GM21447 (cell line): ENCODE data around the gene FTO.
"Not testable (repeated sequence)": the region's sequence is repeated elsewhere in the genome, so short reads cannot be mapped to it uniquely, and the experiment has no call there.

Experiments
- ATAC-seq: cut with Tn5 transposase; IDR thresholded peaks from one replicate; pipeline ENCODE4 v1.9.1; 2021; ENCODE audit not compliant: unreplicated experiment

FTO gene

DNA sequence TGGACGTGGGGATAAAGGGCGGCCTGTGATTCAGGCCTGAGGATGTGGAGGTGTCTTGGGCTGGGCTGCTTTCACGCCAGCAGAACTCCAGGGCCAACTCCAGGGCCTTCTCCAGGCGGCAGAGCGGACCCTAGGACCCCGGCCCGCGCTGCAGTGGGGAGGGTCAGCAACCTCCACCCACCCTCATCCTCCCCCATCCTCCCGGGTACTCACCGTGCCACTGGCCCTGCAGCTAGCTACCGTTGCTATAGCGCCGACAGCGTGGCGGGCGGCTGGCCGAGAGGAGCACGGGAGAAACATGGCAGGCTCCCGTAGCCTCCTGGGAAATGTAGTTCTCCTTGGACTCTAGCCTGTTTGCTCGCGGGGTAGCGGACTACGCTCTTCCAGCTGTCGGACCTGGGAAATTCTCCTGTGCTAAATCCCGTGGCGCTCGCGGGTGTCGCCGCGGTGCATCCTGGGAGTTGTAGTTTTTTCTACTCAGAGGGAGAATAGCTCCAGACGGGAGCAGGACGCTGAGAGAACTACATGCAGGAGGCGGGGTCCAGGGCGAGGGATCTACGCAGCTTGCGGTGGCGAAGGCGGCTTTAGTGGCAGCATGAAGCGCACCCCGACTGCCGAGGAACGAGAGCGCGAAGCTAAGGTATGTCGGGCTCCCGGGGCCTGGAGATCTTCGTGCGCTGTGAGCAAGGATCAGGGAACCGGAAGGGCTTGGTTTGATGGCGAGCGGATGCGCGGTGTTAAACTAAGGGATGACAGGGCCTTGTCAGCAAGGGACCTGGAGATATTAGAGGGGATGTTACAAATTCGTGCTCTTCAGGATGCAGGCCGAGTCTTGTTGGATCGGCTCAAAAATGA is at the start of gene FTO, which contains the start of gene RPGRIP1L:
FTO (plus strand) TSS at position 567 of the 855 bp plus-strand sequence.
RPGRIP1L (minus strand) TSS at position 270 of the 855 bp plus-strand sequence. CDS start 3,136 bp downstream, outside the sequence.
- peak; percentile 99 for ATAC-seq

DNA sequence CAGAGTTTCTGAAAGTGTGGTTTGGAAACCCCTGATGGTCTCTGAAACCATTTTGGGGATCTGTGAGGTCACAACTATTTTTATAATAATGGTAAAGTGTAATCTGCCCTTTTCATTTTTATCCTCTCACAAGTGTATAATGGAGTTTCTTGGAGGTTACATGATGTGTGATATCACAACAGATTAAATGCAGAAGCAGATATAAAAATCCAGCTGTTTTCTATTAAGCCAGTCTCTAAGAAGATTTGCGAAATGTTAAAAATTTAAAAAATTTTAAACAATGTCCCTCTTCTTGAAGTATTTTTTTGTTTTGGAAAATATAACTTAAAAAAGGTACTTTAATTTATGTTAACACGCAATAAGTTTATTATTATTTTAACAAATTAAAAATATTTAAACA is 49.0 kb upstream of the FTO start:
- ATAC-seq, result no peak

- no peak for ATAC-seq
Measured at GRCh38 chr16:53662072-53662471, 41.9 kb upstream of the FTO start.

DNA sequence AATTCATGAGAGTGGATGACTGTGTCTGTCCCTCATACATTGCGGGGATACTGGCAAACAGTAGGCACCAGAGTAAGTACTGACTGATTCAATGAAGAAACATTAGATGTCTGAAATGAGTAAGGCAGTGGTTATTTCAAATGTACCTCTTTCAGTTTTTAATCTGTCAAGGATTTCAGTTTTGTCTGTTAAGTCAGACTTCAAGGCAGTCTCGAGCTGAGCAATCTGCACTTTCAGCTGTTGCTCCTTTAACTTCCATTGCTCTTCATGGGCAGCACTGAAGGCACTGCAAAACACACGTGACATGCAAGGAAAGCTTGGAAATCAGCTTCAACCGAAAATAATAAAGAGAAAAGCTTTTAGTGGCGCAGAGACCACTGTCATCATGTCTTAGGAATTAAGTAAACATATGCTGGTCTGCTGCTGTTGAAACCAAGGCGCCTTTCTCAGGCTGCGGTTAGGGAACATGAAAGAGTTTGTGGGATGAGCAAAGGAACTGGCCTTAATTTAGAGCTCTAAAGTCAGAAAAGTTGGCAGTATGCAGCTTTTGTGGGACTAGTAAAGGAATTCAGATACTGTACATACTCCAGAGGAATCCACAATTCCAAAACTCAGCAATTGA is 39.1 kb upstream of the FTO start:
- ATAC-seq, result no peak

DNA sequence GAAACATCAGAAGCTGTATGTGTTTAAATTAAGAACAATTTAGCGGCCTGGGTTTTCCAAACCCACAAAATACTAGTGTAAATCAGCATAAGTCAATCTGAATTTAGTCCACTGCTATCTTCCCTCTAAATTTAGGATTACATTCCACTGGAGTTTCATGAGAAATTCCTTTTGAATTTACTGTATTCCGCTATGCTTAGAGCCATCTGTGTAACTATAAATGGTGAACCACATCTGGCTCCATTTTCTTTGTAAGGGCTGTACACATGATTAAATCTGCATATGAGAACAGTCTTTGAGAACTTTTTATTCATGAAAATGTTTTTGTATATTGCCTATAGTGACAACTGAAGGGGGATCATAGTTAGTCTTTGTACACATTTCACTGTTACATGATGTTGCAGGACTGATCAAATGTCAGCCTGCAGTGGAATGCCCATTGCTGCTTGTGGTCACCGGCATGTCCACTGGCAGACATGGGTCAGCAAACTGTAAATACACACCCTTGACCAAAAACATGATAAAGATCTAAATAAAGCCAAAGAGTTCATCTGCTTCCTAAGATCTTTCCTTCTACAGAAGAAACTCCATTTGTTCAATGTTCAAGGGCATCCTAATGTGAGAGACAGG is 37.1 kb upstream of the FTO start:
- ATAC-seq, result no peak

- no peak for ATAC-seq
Measured at GRCh38 chr16:53668869-53669268, 35.1 kb upstream of the FTO start.

DNA sequence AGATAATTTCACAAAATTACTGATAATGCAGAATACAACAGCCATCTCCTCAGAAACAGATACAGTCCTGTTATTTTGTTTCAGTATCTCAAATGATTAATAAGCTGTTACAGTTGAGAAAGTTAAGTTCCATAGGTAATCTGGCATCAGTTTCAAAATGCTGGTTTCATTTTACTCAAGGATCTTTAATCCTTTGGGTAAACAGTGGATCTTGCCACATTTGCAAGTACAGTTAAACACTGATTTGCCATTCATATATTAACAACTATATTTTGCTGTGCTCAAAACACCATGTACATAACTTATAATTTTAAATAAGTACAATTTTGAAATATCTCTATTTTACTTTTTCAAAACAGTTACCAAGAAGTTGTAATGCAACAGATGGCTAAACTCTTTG is 31.5 kb upstream of the FTO start:
- no peak for ATAC-seq

DNA sequence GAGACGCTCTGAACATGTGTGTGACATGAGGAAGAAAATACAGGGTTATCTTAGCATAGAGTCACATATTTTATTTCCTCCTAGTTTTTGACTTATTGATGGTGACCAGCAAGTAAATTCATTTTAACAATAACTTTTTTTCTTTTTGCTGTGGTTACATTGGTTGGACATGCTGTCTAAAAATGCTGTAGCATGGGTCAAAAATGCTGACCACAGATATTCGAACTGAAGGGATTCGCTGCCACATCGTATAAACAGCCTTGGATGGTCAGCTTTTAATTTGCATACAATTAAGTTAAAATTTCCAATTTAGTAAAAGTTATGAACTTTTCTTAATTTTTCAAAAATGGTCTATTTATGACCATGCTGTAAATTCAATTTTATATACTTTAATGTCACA is 30.8 kb upstream of the FTO start:
- ATAC-seq, result no peak

- ATAC-seq, result no peak
Measured at GRCh38 chr16:53678155-53678554, 25.8 kb upstream of the FTO start.

DNA sequence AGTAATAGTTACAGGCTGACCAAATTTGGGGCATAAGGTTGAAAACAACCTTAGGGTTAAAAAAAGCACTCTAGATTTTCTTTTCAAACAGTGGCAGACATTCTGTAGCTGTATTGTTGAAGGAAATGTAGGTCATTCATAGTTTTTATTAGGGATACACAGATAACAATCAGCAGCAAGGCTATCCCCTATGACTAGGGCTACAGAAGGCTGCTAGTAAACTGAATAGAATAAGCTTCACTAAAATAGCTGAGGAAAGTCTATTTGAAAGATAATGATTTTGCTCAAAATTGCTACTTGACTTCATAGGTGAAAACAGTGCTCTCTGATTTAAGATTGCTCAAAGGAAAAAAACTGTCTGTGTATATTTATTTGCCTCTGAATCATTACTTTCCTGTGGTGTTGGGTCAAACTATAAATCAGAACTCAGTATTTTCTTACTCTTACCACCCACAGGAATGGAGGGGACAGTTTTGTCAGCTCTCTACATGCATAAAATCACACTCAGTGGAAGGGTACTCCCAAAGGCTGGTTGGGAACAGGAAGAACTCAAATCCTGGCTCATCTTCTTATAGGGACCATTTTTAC is 25.1 kb upstream of the FTO start:
- ATAC-seq, result no peak

GRCh38 chr16:53680756-53681155 is 23.2 kb upstream of the FTO start:
- ATAC-seq, result no peak

DNA sequence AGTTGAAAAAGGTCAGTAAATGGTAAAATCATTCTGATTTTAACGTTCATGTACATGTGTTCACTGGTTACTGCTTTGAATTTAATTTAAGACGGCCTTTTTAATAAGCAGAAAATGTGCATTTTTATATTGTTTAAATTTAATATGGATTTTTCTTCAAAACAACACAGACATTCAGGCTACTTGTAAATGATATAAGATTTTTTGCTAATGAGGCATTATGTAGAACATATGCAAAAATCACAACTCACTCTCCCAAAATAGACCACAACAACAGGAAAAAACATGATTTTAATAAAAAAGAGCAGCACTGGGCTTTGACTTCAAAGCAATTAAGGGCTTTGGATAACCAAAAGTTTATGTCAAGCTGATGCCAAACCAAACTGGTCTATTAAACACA is 22.6 kb upstream of the FTO start:
- ATAC-seq, result no peak

DNA sequence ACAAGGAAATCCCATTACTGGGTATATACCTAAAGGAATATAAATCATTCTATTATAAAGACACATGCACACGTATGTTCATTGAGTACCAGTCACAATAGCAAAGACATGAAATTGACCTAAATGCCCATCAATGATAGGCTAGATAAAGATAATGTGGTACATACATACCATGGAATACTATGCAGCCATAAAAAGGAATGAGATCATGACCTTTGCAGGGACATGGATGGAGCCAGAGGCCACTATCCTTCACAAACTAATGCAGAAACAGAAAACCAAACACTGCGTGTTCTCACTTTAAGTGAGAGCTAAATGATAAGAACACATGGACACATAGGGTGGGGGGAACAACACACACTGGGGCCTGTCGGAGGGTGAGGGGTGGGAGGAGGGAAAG is 18.6 kb upstream of the FTO start:
- ATAC-seq, result not testable (repeated sequence)

- no peak for ATAC-seq
Measured at GRCh38 chr16:53686710-53687109, 17.2 kb upstream of the FTO start.

DNA sequence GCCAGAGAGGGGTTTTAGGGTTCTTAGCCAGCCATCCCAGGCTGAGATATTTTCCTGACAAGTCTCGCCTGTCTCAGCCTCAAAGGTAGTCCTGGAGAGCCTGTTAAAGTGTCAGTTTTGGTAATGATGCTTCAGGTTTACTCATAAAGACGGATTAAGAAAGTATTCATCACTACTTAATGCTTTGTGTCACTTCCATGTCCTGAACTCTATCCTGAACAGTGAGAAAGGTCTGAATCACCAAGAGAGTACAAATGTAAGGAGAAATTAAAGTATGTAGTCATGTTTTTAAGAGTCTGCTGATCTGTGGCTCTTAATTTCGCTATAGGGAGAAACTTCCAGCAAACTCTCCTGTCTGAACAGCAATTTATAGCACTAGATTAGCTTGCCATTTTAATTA is 14.3 kb upstream of the FTO start:
- no peak for ATAC-seq

DNA sequence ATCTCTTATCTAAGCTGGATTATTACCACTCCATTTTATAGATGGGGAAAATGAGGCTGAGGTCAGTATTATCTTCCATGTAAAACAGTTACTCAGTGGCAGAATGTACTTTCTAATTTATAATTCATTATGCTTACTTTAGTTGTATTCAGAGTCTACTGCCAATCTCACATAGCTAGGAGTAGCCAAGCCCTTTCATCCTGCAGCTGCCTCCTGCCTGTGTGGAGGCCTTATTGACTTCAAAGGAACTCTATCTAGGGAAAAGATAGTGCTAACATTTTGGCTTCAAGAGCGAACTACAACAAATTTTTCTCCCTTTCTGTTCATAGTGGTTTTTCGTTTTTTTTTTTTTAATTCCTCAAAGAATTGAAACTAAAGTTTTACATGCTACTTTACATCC is 13.2 kb upstream of the FTO start:
- no peak for ATAC-seq

GRCh38 chr16:53692146-53692545 is 11.8 kb upstream of the FTO start:
- ATAC-seq, result no peak

DNA sequence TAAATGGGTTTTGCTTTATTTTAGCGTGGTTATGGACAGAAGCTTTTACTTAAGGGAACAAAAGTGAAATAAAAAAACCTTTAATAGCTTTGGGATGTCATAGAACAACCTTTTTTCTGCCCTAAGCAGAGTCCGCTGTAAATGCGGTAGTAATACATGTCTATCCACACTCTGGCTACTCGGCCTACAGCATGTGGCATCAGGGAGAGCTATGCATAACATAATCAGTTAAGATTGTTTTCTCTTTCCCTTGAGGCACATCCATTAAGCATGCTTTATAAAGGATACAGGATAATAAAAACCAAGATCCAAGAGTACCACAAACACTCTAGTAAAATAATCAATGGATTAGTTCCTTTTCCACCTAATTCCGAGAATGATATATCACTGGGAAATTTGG is 10.6 kb upstream of the FTO start:
- no peak for ATAC-seq

- no peak for ATAC-seq
Measured at GRCh38 chr16:53695070-53695469, 8.9 kb upstream of the FTO start.

- ATAC-seq, result not testable (repeated sequence)
Measured at GRCh38 chr16:53698271-53698670, 5.7 kb upstream of the FTO start.

DNA sequence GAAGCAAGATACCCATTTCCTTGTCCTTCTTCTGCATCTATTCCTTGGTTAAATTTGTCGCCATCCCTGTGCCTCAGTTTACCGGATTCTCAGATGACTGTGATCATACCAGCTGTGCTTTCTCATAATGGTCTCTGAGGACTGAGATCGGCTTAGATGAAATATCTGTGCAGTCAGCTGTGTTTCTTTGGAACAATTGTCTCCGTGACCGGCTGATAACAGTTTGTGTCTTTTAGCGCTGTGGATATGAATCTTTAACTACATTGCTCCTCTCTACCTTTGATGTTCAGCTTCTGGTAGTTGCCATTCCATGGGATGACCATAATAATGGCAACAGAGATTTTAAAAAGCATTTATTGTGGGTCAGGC is 473 bp downstream of the FTO start:
- ATAC-seq, result no peak

DNA sequence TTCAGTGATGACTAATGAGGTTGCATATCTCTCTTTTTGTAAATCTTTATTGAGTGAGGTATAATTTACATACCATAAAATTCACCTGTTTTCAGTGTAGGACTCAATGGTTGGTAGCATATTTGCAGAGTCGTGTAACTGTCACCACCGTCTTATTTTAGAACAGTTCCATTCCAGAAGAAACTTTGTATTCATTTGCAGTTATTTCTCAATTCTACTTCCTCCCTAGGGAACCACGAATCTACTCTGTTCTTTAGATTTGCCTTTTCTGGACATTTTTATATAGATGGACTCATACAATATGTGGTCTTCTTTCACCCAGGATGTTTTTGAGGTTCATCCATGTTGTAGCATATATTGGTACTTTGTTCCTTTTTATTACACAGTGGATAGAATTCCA is 3.7 kb downstream of the FTO start:
- ATAC-seq, result no peak
